Activated CD4-positive, alpha-beta T cell treated with anti-CD3 and anti-CD28 coated beads, Interleukin-2, amount 50 U/mL, for 4 hours (primary cell): ENCODE measurements around the gene NRXN3.
"Not testable (repeated sequence)": the region's sequence is repeated elsewhere in the genome, so short reads cannot be mapped to it uniquely, and the experiment has no call there.

Experiments used
- DNase-seq, 2 experiments: peaks; one replicate each; pipeline ENCODE4 v3.0.0-alpha.2; 2020

The NRXN3 gene

GRCh38 chr14:79729731-79730130 is 1559.6 kb downstream of the NRXN3 start:
- no peak for DNase-seq

- DNase-seq = no peak
These were observed 1560.0 kb downstream of the NRXN3 start for GRCh38 chr14:79730196-79730595.

- no peak for DNase-seq
These were observed 1560.8 kb downstream of the NRXN3 start for GRCh38 chr14:79730953-79731352.

- no peak for DNase-seq
These were observed 1562.9 kb downstream of the NRXN3 start for GRCh38 chr14:79732911-79733655.

GRCh38 chr14:79734151-79734550 is 1564.0 kb downstream of the NRXN3 start:
- DNase-seq = no peak

- DNase-seq = no peak
These were observed 1564.5 kb downstream of the NRXN3 start for GRCh38 chr14:79734656-79735055.

- no peak for DNase-seq
These were observed 1564.9 kb downstream of the NRXN3 start for GRCh38 chr14:79735121-79735520.

GRCh38 chr14:79740066-79740601 is 1570.0 kb downstream of the NRXN3 start:
- DNase-seq = no peak

GRCh38 chr14:79742142-79742541 is 1572.0 kb downstream of the NRXN3 start:
- DNase-seq = no peak

GRCh38 chr14:79745046-79745445 is 1574.9 kb downstream of the NRXN3 start:
- DNase-seq = no peak

- no peak for DNase-seq
These were observed 1578.9 kb downstream of the NRXN3 start for GRCh38 chr14:79749065-79749464.

GRCh38 chr14:79758985-79759384 is 1588.8 kb downstream of the NRXN3 start:
- no peak for DNase-seq

GRCh38 chr14:79764323-79764722 is 1594.2 kb downstream of the NRXN3 start:
- no peak for DNase-seq

GRCh38 chr14:79766511-79766910 is 1596.3 kb downstream of the NRXN3 start:
- DNase-seq = no peak

- no peak for DNase-seq
These were observed 1597.1 kb downstream of the NRXN3 start for GRCh38 chr14:79767251-79767650.

GRCh38 chr14:79767721-79768120 is 1597.5 kb downstream of the NRXN3 start:
- DNase-seq = not testable (repeated sequence)

- no peak for DNase-seq
These were observed 1611.7 kb downstream of the NRXN3 start for GRCh38 chr14:79781882-79782281.

GRCh38 chr14:79783041-79783440 is 1612.9 kb downstream of the NRXN3 start:
- no peak for DNase-seq

GRCh38 chr14:79786522-79786921 is 1616.3 kb downstream of the NRXN3 start:
- no peak for DNase-seq

GRCh38 chr14:79788346-79788745 is 1618.2 kb downstream of the NRXN3 start:
- DNase-seq = no peak

- no peak for DNase-seq
These were observed 1621.0 kb downstream of the NRXN3 start for GRCh38 chr14:79791055-79791732.

- DNase-seq = no peak
These were observed 1631.9 kb downstream of the NRXN3 start for GRCh38 chr14:79802093-79802492.

GRCh38 chr14:79805636-79806035 is 1635.5 kb downstream of the NRXN3 start:
- DNase-seq = no peak
